CD4-positive, alpha-beta memory T cell (primary cell): ENCODE results near the gene KLF13. TPM values are rescaled to one million over a fixed set of nuclear protein-coding genes. Genes with fewer than 3 reads are reported as not detected.
A peak's percentile ranks its signal among the peaks of the same experiment; 100 is the strongest.

ENCODE experiments used
- CTCF ChIA-PET: fragments of 350-600 bp; sonication (Branson Sonifier 250); formaldehyde crosslinking; loops from one replicate; lab custom pipeline; 2021; ENCODE audit warnings: inconsistent platforms; ENCODE audit not compliant: partially characterized antibody; lab: Charles Lee
- POLR2A ChIA-PET: fragments of 350-600 bp; sonication (Branson Sonifier 250); formaldehyde crosslinking; loops from one replicate; lab custom pipeline; 2021; ENCODE audit not compliant: partially characterized antibody; lab: Charles Lee
- DNase-seq, 5 donors: peaks; one replicate each; pipeline versions ENCODE4 v3.0.0 to v3.0.0-alpha.2; 2020 to 2022; ENCODE audit warnings: mixed read lengths in 1 of 5
- H3K27ac ChIP-seq: one replicate; pipeline ENCODE4 v1.7.0; 2013; ENCODE audit warnings: low read depth, low read length
- H3K27me3 ChIP-seq: 2 replicates; pipeline ENCODE4 v1.7.0; 2013; ENCODE audit warnings: mild to moderate bottlenecking, low read length, moderate library complexity; ENCODE audit not compliant: insufficient read depth
- H3K36me3 ChIP-seq: 2 replicates; pipeline ENCODE4 v1.7.0; 2013; ENCODE audit warnings: mild to moderate bottlenecking, low read length, moderate library complexity; ENCODE audit not compliant: insufficient read depth
- H3K4me1 ChIP-seq: 2 replicates; pipeline ENCODE4 v1.7.0; 2013; ENCODE audit warnings: mild to moderate bottlenecking, low read length, moderate library complexity; ENCODE audit not compliant: insufficient read depth
- H3K4me3 ChIP-seq, 2 donors: one replicate each; pipeline ENCODE4 v1.7.0; 2013; ENCODE audit warnings: low read length in 2 of 2, mild to moderate bottlenecking in 1 of 2
- H3K9me3 ChIP-seq, 2 donors: one replicate each; pipeline ENCODE4 v1.7.0; 2013; ENCODE audit warnings: low read length in 2 of 2, control low read depth in 1 of 2; ENCODE audit not compliant: control insufficient read depth in 1 of 2
- H3K27ac Mint-ChIP-seq, 7 donors: one replicate each; pipeline ENCODE4 v1.8.0; 2020 to 2021; ENCODE audit warnings: mixed read lengths in 7 of 7, mild to moderate bottlenecking in 6 of 7, inconsistent platforms in 3 of 7, moderate library complexity in 3 of 7
- H3K27me3 Mint-ChIP-seq, 2 donors: one replicate each; pipeline ENCODE4 v1.8.0; 2020 to 2021; ENCODE audit warnings: mixed read lengths in 2 of 2
- H3K36me3 Mint-ChIP-seq, 2 donors: one replicate each; pipeline ENCODE4 v1.8.0; 2020 to 2021; ENCODE audit warnings: mixed read lengths in 2 of 2, inconsistent platforms in 1 of 2, mild to moderate bottlenecking in 1 of 2
- H3K4me1 Mint-ChIP-seq, 4 donors: one replicate each; pipeline ENCODE4 v1.8.0; 2020 to 2021; ENCODE audit warnings: mixed read lengths in 4 of 4, mild to moderate bottlenecking in 1 of 4
- H3K4me3 Mint-ChIP-seq, 8 donors: one replicate each; pipeline ENCODE4 v1.8.0; 2020 to 2021; ENCODE audit warnings: mixed read lengths in 8 of 8, mild to moderate bottlenecking in 7 of 8, moderate library complexity in 6 of 8, inconsistent platforms in 3 of 8
- H3K9me3 Mint-ChIP-seq, 8 donors: one replicate each; pipeline ENCODE4 v1.8.0; 2020 to 2021; ENCODE audit warnings: mixed read lengths in 8 of 8, mild to moderate bottlenecking in 5 of 8, inconsistent platforms in 3 of 8, moderate library complexity in 1 of 8
- intact Hi-C: fragments of 100-400 bp; cut with micrococcal nuclease; formaldehyde crosslinking; loops from one replicate; pipeline ENCODE4 v1.15.1; 2023
- polyA plus RNA-seq, 2 donors: library from polyadenylated mRNA; unstranded; fragments of 300-500 nt; fragmentation: Illumina TruSeq; gene quantifications; one replicate each; pipeline ENCODE4 v1.2.3, GENCODE V29; 2021
- total RNA-seq, 2 experiments: library from RNA; stranded (reverse); gene quantifications; one replicate each; pipeline ENCODE4 v1.2.3, GENCODE V29; 2021

KLF13 gene
- total and polyA plus RNA-seq, 4 experiments from 2014 or later = 22.0 to 202 (median 139) TPM

GRCh38 chr15:31341071-31341470, 14.4 kb downstream of the KLF13 start:
- H3K4me1 ChIP-seq = peaks cover 100% of the 10 kb centered on the region
- no peaks in the 10 kb centered on the region for H3K27me3 Mint-ChIP-seq
- H3K36me3 Mint-ChIP-seq = peaks cover 4 to 36% of the 10 kb centered on the region in 2 donors
- DNase-seq = peak in 1 of 5 donors; percentile 45
- intact Hi-C loops = loop anchor here (1.0 kb wide), 1 partner anchor 10 kb away; no protein-coding TSS in a partner anchor
- no peaks in the 10 kb centered on the region for H3K9me3 Mint-ChIP-seq
- H3K4me1 Mint-ChIP-seq = peaks cover 73 to 100% (median 94%) of the 10 kb centered on the region in 4 donors
- CTCF ChIA-PET = interaction anchor here (0.9 to 1.7 kb wide), 7 partner anchors 22 to 147 kb away, joined by 3 to 7 read pairs (median 5); no protein-coding TSS in a partner anchor
- peaks cover 9% of the 10 kb centered on the region for H3K36me3 ChIP-seq
- peak overlapping the region; percentile 74 for H3K27ac ChIP-seq
- H3K27ac Mint-ChIP-seq = peak overlapping the region; percentile 92 to 99 (median 97)
- no peaks in the 10 kb centered on the region for H3K27me3 ChIP-seq
- peak overlapping the region; percentile 42 to 90 (median 76) for H3K4me3 Mint-ChIP-seq
- H3K4me3 ChIP-seq = no peak overlapping the region
- POLR2A ChIA-PET = interaction anchor here (0.8 to 23.2 kb wide), 4 partner anchors 9 to 38 kb away, joined by 3 to 562 read pairs (median 48); partner anchors contain the start of gene KLF13
- H3K9me3 ChIP-seq = no peaks in the 10 kb centered on the region

GRCh38 chr15:31341496-31342195, 15.0 kb downstream of the KLF13 start:
- Mint-ChIP-seq H3K9me3 (no peaks in the 10 kb centered on the region), H3K27me3 (no peaks in the 10 kb centered on the region), H3K4me1 (peaks cover 73 to 100% (median 94%) of the 10 kb centered on the region in 4 donors), H3K4me3 (peak overlapping the region; percentile 43 to 90 (median 77)), H3K36me3 (peaks cover 4 to 36% of the 10 kb centered on the region in 2 donors), H3K27ac (peak overlapping the region; percentile 92 to 99 (median 97))
- CTCF ChIA-PET = interaction anchor here (0.7 to 1.7 kb wide), 8 partner anchors 9 to 147 kb away, joined by 3 to 5 read pairs (median 4); no protein-coding TSS in a partner anchor
- peak in 2 of 5 donors; percentile 58 to 74 for DNase-seq
- Histone ChIP-seq H3K27me3 (no peaks in the 10 kb centered on the region), H3K27ac (peak overlapping the region; percentile 74), H3K9me3 (no peaks in the 10 kb centered on the region), H3K4me1 (peaks cover 100% of the 10 kb centered on the region), H3K4me3 (no peak overlapping the region), H3K36me3 (peaks cover 6% of the 10 kb centered on the region)
- intact Hi-C loops = loop anchor here (1.0 kb wide), 1 partner anchor 10 kb away; no protein-coding TSS in a partner anchor
- POLR2A ChIA-PET = interaction anchor here (1.3 to 23.2 kb wide), 5 partner anchors 10 to 94 kb away, joined by 4 to 562 read pairs (median 8); partner anchors contain the start of gene KLF13

- H3K27ac ChIP-seq = peak overlapping the region; percentile 74
- no peak overlapping the region for H3K4me3 ChIP-seq
- no peaks in the 10 kb centered on the region for H3K9me3 ChIP-seq
- Mint-ChIP-seq H3K27ac (peak overlapping the region; percentile 92 to 99 (median 97)), H3K4me1 (peaks cover 72 to 100% (median 94%) of the 10 kb centered on the region in 4 donors), H3K4me3 (peak overlapping the region; percentile 72 to 90 (median 79)), H3K27me3 (no peaks in the 10 kb centered on the region), H3K36me3 (peaks cover 4 to 33% of the 10 kb centered on the region in 2 donors), H3K9me3 (no peaks in the 10 kb centered on the region)
- ChIA-PET CTCF (interaction anchor here (0.7 to 1.5 kb wide), 9 partner anchors 9 to 146 kb away, joined by 3 to 5 read pairs (median 4); no protein-coding TSS in a partner anchor), POLR2A (interaction anchor here (0.7 to 23.2 kb wide), 6 partner anchors 10 to 127 kb away, joined by 3 to 562 read pairs (median 6); partner anchors contain the start of gene KLF13)
- peak in 1 of 5 donors; percentile 43 for DNase-seq
- H3K27me3 ChIP-seq = no peaks in the 10 kb centered on the region
- H3K4me1 ChIP-seq = peaks cover 100% of the 10 kb centered on the region
- H3K36me3 ChIP-seq = peaks cover 6% of the 10 kb centered on the region
- intact Hi-C loops = no loop called here
Measured at GRCh38 chr15:31342381-31342780, 15.7 kb downstream of the KLF13 start.

GRCh38 chr15:31342781-31343626, 16.4 kb downstream of the KLF13 start:
- Histone ChIP-seq H3K4me1 (peaks cover 100% of the 10 kb centered on the region), H3K36me3 (peaks cover 10% of the 10 kb centered on the region), H3K27me3 (no peaks in the 10 kb centered on the region), H3K9me3 (no peaks in the 10 kb centered on the region), H3K27ac (peak overlapping the region; percentile 74), H3K4me3 (peak overlapping the region; percentile 24 to 42)
- H3K27me3 Mint-ChIP-seq = no peaks in the 10 kb centered on the region
- no peaks in the 10 kb centered on the region for H3K9me3 Mint-ChIP-seq
- H3K27ac Mint-ChIP-seq = peak overlapping the region; percentile 84 to 99 (median 97)
- DNase-seq = peak in 1 of 5 donors; percentile 56
- H3K4me1 Mint-ChIP-seq = peaks cover 71 to 100% (median 93%) of the 10 kb centered on the region in 4 donors
- intact Hi-C loops = no loop called here
- ChIA-PET CTCF (interaction anchor here (0.7 to 1.5 kb wide), 11 partner anchors 10 to 128 kb away, joined by 3 to 5 read pairs (median 4); no protein-coding TSS in a partner anchor), POLR2A (interaction anchor here (0.7 to 23.2 kb wide), 6 partner anchors 10 to 128 kb away, joined by 3 to 562 read pairs (median 6); partner anchors contain the start of gene KLF13)
- peak overlapping the region; percentile 72 to 95 (median 81) for H3K4me3 Mint-ChIP-seq
- H3K36me3 Mint-ChIP-seq = peaks cover 4 to 38% of the 10 kb centered on the region in 2 donors

GRCh38 chr15:31343831-31344230, 17.2 kb downstream of the KLF13 start:
- Histone ChIP-seq H3K4me3 (no peak overlapping the region), H3K27me3 (no peaks in the 10 kb centered on the region), H3K4me1 (peaks cover 100% of the 10 kb centered on the region), H3K27ac (peak overlapping the region; percentile 74), H3K36me3 (peaks cover 17% of the 10 kb centered on the region), H3K9me3 (no peaks in the 10 kb centered on the region)
- Mint-ChIP-seq H3K4me3 (peak overlapping the region; percentile 43 to 95 (median 78)), H3K9me3 (peaks cover 0 to 2% (median 0%) of the 10 kb centered on the region in 8 donors), H3K36me3 (peaks cover 4 to 40% of the 10 kb centered on the region in 2 donors), H3K4me1 (peaks cover 68 to 100% (median 91%) of the 10 kb centered on the region in 4 donors), H3K27me3 (no peaks in the 10 kb centered on the region), H3K27ac (peak overlapping the region; percentile 60 to 99 (median 95))
- ChIA-PET CTCF (interaction anchor here (1.0 to 1.5 kb wide), 4 partner anchors 13 to 144 kb away, joined by 3 to 4 read pairs (median 4); no protein-coding TSS in a partner anchor), POLR2A (interaction anchor here (0.7 to 23.2 kb wide), 7 partner anchors 8 to 144 kb away, joined by 4 to 562 read pairs (median 5); partner anchors contain the start of gene KLF13)
- intact Hi-C loops = no loop called here
- DNase-seq = no peak

- no peaks in the 10 kb centered on the region for H3K9me3 ChIP-seq
- Mint-ChIP-seq H3K27ac (peak overlapping the region; percentile 84 to 99 (median 98)), H3K27me3 (no peaks in the 10 kb centered on the region), H3K4me1 (peaks cover 66 to 100% (median 90%) of the 10 kb centered on the region in 4 donors), H3K9me3 (peaks cover 0 to 2% (median 0%) of the 10 kb centered on the region in 8 donors), H3K4me3 (peak overlapping the region; percentile 54 to 95 (median 90)), H3K36me3 (peaks cover 4 to 40% of the 10 kb centered on the region in 2 donors)
- ChIA-PET POLR2A (interaction anchor here (0.7 to 23.2 kb wide), 8 partner anchors 9 to 144 kb away, joined by 4 to 562 read pairs (median 5); partner anchors contain the start of gene KLF13), CTCF (interaction anchor here (1.0 to 1.5 kb wide), 4 partner anchors 13 to 144 kb away, joined by 3 to 4 read pairs (median 4); no protein-coding TSS in a partner anchor)
- DNase-seq = peak in 1 of 5 donors; percentile 22
- peaks cover 100% of the 10 kb centered on the region for H3K4me1 ChIP-seq
- no peak overlapping the region for H3K4me3 ChIP-seq
- intact Hi-C loops = no loop called here
- peaks cover 22% of the 10 kb centered on the region for H3K36me3 ChIP-seq
- peak overlapping the region; percentile 74 for H3K27ac ChIP-seq
- H3K27me3 ChIP-seq = no peaks in the 10 kb centered on the region
Measured at GRCh38 chr15:31344266-31344665, 17.6 kb downstream of the KLF13 start.
